Stimulated activated CD4-positive, alpha-beta T cell treated with anti-CD3 and anti-CD28 coated beads, Interleukin-4, amount 100 ng/mL, for 24 hours (primary cell): ENCODE results near the gene LRRC3.

ENCODE experiments used
- DNase-seq: peaks from one replicate; pipeline ENCODE4 v3.0.0-alpha.2; 2020

Gene LRRC3

GRCh38 chr21:44440241-44441040, 14.9 kb upstream of the LRRC3 start:
- DNase-seq = no peak

GRCh38 chr21:44441041-44441400, 14.3 kb upstream of the LRRC3 start:
- no peak for DNase-seq

GRCh38 chr21:44441581-44442265, 13.6 kb upstream of the LRRC3 start:
- no peak for DNase-seq

- DNase-seq = no peak
Measured at GRCh38 chr21:44442266-44443125, 12.8 kb upstream of the LRRC3 start.

GRCh38 chr21:44443291-44443890, 11.9 kb upstream of the LRRC3 start:
- no peak for DNase-seq

GRCh38 chr21:44443891-44444285, 11.4 kb upstream of the LRRC3 start:
- no peak for DNase-seq

- DNase-seq = no peak
Measured at GRCh38 chr21:44444286-44444931, 10.9 kb upstream of the LRRC3 start.

- DNase-seq = no peak
Measured at GRCh38 chr21:44445145-44445812, 10.0 kb upstream of the LRRC3 start.

GRCh38 chr21:44448651-44449131, 6.6 kb upstream of the LRRC3 start:
- DNase-seq = no peak

- DNase-seq = no peak
Measured at GRCh38 chr21:44449473-44450363, 5.6 kb upstream of the LRRC3 start.

- no peak for DNase-seq
Measured at GRCh38 chr21:44450402-44450801, 4.9 kb upstream of the LRRC3 start.

GRCh38 chr21:44450999-44451398, 4.3 kb upstream of the LRRC3 start:
- no peak for DNase-seq

GRCh38 chr21:44453120-44453519, 2.2 kb upstream of the LRRC3 start:
- no peak for DNase-seq

- no peak for DNase-seq
Measured at GRCh38 chr21:44454058-44454457, 1.3 kb upstream of the LRRC3 start.

- peak; percentile 30 for DNase-seq
Measured at GRCh38 chr21:44455524-44456213, 359 bp downstream of the LRRC3 start.

- DNase-seq = no peak
Measured at GRCh38 chr21:44456214-44456914, 1.1 kb downstream of the LRRC3 start.

- no peak for DNase-seq
Measured at GRCh38 chr21:44456915-44457736, 1.8 kb downstream of the LRRC3 start.

- no peak for DNase-seq
Measured at GRCh38 chr21:44458971-44459711, 3.8 kb downstream of the LRRC3 start.
